ENCODE measurements around the gene ELK4. TPM values are rescaled to one million over a fixed set of nuclear protein-coding genes. Genes with fewer than 3 reads are reported as not detected.

Gene ELK4
- total and polyA plus RNA-seq, 4 donors, result 11.9 to 23.9 (median 16.0) TPM

DNA sequence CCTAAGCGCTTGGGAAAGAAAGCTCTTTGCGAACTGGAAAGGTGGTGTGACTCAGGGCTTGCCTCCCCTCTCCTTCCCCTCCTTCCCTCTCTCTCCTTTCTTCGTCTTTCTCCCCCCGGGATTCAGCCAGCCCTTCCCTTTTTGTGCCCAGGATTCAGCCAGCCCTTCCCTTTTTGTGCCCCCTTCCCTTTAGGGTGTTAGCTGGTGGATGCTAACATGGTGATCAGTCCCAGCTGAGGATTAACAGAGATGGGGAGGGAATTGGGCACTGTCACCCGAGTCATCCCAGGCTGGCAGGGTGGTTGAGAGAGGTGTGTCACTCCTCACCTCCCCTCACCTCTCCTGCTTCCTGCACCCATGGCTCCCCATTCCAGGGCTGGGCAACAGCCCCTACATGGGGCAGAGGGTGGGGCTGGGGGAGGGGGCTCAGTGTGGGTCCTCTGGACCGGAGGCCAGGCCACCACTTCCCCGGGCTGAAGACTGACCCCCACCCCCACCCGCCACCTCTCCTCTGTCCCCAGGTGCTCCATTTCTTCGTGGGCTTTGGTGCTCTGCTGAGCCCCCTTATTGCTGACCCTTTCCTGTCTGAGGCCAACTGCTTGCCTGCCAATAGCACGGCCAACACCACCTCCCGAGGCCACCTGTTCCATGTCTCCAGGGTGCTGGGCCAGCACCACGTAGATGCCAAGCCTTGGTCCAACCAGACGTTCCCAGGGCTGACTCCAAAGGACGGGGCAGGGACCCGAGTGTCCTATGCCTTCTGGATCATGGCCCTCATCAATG, 51.5 kb downstream of the ELK4 start:
- Histone ChIP-seq H3K4me1 (ENCODE audit: control insufficient read depth, insufficient read depth, low read length) (peaks cover 9% of the 10 kb centered on the region), H3K27ac (ENCODE audit: low read depth, low read length) (no peak overlapping the region), H3K27me3 (ENCODE audit: control insufficient read depth, insufficient read depth, low read length) (peaks cover 3% of the 10 kb centered on the region), H3K36me3 (ENCODE audit: control insufficient read depth, insufficient read depth, low read length) (peaks cover 3% of the 10 kb centered on the region), H3K4me3 (ENCODE audit: low read depth, low read length) (no peak overlapping the region), H3K9me3 (ENCODE audit: control insufficient read depth, insufficient read depth, low read length) (no peaks in the 10 kb centered on the region)
- no peak for DNase-seq (ENCODE audit: low read depth in 4 of 6, low spot score in 6 of 6)
- 90% methylated on average over 10 of the region's 15 CpGs for WGBS (ENCODE audit: insufficient coverage)

- peaks cover 3% of the 10 kb centered on the region for H3K27me3 ChIP-seq (ENCODE audit: control insufficient read depth, insufficient read depth, low read length)
These were observed 52.1 kb downstream of the ELK4 start for GRCh38 chr1:205579711-205580110.

DNA sequence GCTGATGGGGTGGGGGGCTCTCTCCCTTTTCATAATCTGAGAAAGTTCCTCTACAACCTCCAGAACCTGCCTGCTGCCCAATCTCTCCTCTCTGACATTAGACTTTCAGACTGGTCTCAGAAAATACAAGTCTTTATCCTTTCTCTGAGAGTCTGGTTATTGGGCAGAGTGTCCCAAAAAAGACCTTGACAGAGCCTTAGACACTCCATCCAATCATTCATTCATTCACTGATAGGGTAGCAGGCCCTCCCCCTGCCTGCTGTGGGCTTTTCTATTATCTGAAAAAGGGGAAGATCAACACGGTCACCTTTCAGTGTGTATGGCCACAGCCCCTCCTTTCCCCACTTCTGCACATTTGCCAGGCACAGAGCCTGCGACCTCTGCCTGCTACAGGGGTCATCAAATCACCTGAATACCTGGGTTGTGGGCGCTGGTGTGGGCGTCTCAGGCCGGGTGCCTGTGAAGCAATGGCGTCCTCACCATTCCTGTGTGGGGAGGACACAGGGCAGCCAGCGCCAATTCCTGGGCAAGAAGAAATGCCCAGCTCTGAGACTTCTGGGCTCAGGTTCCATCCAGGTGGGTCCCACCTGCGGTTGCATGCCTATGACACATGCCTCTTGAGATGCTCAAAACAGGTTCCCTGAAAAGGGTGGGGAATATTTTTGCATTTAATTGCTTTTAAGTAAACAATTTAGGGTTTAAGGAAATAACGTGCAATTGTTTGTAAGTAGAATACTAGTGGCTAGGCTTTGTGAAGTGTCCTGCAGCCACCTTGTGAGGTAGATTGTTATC, 52.8 kb downstream of the ELK4 start:
- 77% methylated on average over 8 of the region's 9 CpGs for WGBS (ENCODE audit: insufficient coverage)
- Histone ChIP-seq H3K4me3 (ENCODE audit: low read depth, low read length) (no peak overlapping the region), H3K27ac (ENCODE audit: low read depth, low read length) (no peak overlapping the region), H3K36me3 (ENCODE audit: control insufficient read depth, insufficient read depth, low read length) (peaks cover 3% of the 10 kb centered on the region), H3K9me3 (ENCODE audit: control insufficient read depth, insufficient read depth, low read length) (no peaks in the 10 kb centered on the region), H3K4me1 (ENCODE audit: control insufficient read depth, insufficient read depth, low read length) (peaks cover 9% of the 10 kb centered on the region), H3K27me3 (ENCODE audit: control insufficient read depth, insufficient read depth, low read length) (peaks cover 3% of the 10 kb centered on the region)
- no peak for DNase-seq (ENCODE audit: low read depth in 4 of 6, low spot score in 6 of 6)

More at GRCh38 chr1:205579711-205580110, 52.1 kb downstream of the ELK4 start:
- no peaks in the 10 kb centered on the region for H3K9me3 ChIP-seq (ENCODE audit: control insufficient read depth, insufficient read depth, low read length)
- peaks cover 9% of the 10 kb centered on the region for H3K4me1 ChIP-seq (ENCODE audit: control insufficient read depth, insufficient read depth, low read length)
- H3K36me3 ChIP-seq (ENCODE audit: control insufficient read depth, insufficient read depth, low read length), result peaks cover 3% of the 10 kb centered on the region
- H3K4me3 ChIP-seq (ENCODE audit: low read depth, low read length), result no peak overlapping the region
- H3K27ac ChIP-seq (ENCODE audit: low read depth, low read length), result no peak overlapping the region
- no peak for DNase-seq (ENCODE audit: low read depth in 4 of 6, low spot score in 6 of 6)
- 77% methylated on average over 9 of the region's 12 CpGs for WGBS (ENCODE audit: insufficient coverage)

DNA sequence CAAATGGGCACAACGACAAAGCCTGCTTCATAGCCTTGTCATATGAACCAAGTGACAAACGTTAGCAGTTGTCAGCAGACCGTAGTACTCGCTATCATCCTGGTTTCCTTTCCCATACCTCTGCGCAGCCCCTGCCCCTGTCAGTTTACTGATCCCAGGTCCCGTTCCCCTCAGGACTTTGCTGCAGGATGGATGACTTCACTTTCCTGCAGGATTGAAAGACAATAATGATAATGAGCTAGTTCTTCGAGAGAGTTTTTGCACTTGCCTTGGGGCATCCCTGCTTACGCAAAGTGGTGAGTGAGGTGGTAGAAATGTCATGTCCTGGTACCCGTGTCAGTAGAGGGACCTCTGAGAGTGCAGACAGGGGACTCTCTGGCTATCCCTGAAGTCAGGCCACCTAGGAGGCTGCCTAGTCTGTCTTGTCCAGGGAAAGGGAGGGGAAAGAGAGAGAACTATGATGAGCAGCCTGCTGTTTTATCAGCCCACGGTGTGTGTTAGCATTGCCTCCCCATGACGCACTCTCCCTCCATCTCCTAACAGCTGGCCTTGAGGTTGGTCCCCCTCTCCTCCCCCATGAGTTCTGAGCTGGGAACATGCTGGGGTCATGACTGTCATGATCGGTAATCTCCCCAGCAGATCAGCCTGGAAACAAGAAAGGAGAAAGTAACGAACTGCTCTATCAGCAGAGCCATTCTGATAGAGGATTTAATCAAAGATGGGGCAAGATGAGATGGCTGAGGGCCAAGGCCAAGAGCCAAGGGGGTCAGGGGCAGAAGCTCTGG, 53.7 kb downstream of the ELK4 start:
- Histone ChIP-seq H3K27ac (ENCODE audit: low read depth, low read length) (no peak overlapping the region), H3K4me3 (ENCODE audit: low read depth, low read length) (no peak overlapping the region), H3K9me3 (ENCODE audit: control insufficient read depth, insufficient read depth, low read length) (no peaks in the 10 kb centered on the region), H3K36me3 (ENCODE audit: control insufficient read depth, insufficient read depth, low read length) (peaks cover 3% of the 10 kb centered on the region), H3K4me1 (ENCODE audit: control insufficient read depth, insufficient read depth, low read length) (peaks cover 9% of the 10 kb centered on the region), H3K27me3 (ENCODE audit: control insufficient read depth, insufficient read depth, low read length) (peaks cover 3% of the 10 kb centered on the region)
- no peak for DNase-seq (ENCODE audit: low read depth in 4 of 6, low spot score in 6 of 6)
- WGBS (ENCODE audit: insufficient coverage), result 55% methylated on average over 10 of the region's 13 CpGs

GRCh38 chr1:205576805-205577761, 54.7 kb downstream of the ELK4 start:
- Histone ChIP-seq H3K27ac (ENCODE audit: low read depth, low read length) (no peak overlapping the region), H3K9me3 (ENCODE audit: control insufficient read depth, insufficient read depth, low read length) (no peaks in the 10 kb centered on the region), H3K27me3 (ENCODE audit: control insufficient read depth, insufficient read depth, low read length) (peaks cover 3% of the 10 kb centered on the region), H3K36me3 (ENCODE audit: control insufficient read depth, insufficient read depth, low read length) (peaks cover 3% of the 10 kb centered on the region), H3K4me3 (ENCODE audit: low read depth, low read length) (no peak overlapping the region), H3K4me1 (ENCODE audit: control insufficient read depth, insufficient read depth, low read length) (peaks cover 6% of the 10 kb centered on the region)
- no peak for DNase-seq (ENCODE audit: low read depth in 4 of 6, low spot score in 6 of 6)
- WGBS (ENCODE audit: insufficient coverage), result 68% methylated on average over 19 of the region's 22 CpGs

GRCh38 chr1:205576011-205576410, 55.8 kb downstream of the ELK4 start:
- DNase-seq (ENCODE audit: low read depth in 4 of 6, low spot score in 6 of 6), result no peak
- no peak overlapping the region for H3K27ac ChIP-seq (ENCODE audit: low read depth, low read length)

DNA sequence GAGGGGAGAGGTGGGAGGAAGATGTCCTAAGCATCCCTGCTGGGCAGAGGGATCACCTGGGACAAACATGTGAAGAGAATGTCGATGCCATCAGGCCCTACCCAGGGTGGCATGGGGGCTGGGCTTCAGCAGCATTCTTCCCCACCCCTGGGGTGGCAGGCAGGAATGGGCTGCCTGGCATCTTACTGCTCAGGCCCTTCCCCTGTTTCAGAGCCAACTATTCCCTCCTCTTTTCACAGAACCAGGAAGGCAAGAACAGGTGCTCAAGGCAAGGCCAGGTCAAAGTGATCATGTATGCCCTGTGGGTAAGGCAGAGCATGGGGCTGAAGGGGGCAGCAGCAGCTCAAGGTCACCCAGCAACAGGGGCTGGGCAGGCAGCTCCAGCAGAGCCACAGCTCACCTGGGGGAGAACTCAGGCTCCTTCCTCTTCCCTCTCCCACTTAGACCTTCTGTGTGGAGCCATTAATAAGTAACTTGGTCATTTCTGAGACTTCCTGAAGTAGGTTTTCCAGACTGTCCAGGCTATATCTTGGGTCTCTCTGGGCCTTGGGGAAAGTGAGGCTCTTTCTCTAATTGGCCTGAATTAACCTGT, 56.4 kb downstream of the ELK4 start:
- Histone ChIP-seq H3K4me1 (ENCODE audit: control insufficient read depth, insufficient read depth, low read length) (no peaks in the 10 kb centered on the region), H3K27ac (ENCODE audit: low read depth, low read length) (no peak overlapping the region), H3K9me3 (ENCODE audit: control insufficient read depth, insufficient read depth, low read length) (no peaks in the 10 kb centered on the region), H3K27me3 (ENCODE audit: control insufficient read depth, insufficient read depth, low read length) (peaks cover 6% of the 10 kb centered on the region), H3K36me3 (ENCODE audit: control insufficient read depth, insufficient read depth, low read length) (peaks cover 3% of the 10 kb centered on the region), H3K4me3 (ENCODE audit: low read depth, low read length) (no peak overlapping the region)
- 71% methylated on average over 1 of the region's 1 CpG for WGBS (ENCODE audit: insufficient coverage)
- DNase-seq (ENCODE audit: low read depth in 4 of 6, low spot score in 6 of 6), result no peak

More at GRCh38 chr1:205576011-205576410, 55.8 kb downstream of the ELK4 start:
- H3K27me3 ChIP-seq (ENCODE audit: control insufficient read depth, insufficient read depth, low read length), result peaks cover 5% of the 10 kb centered on the region
- WGBS (ENCODE audit: insufficient coverage), result 100% methylated on average over 2 of the region's 3 CpGs
- H3K4me3 ChIP-seq (ENCODE audit: low read depth, low read length), result no peak overlapping the region
- H3K36me3 ChIP-seq (ENCODE audit: control insufficient read depth, insufficient read depth, low read length), result peaks cover 3% of the 10 kb centered on the region
- no peaks in the 10 kb centered on the region for H3K4me1 ChIP-seq (ENCODE audit: control insufficient read depth, insufficient read depth, low read length)
- H3K9me3 ChIP-seq (ENCODE audit: control insufficient read depth, insufficient read depth, low read length), result no peaks in the 10 kb centered on the region

- DNase-seq (ENCODE audit: low read depth in 4 of 6, low spot score in 6 of 6), result no peak
- H3K4me1 ChIP-seq (ENCODE audit: control insufficient read depth, insufficient read depth, low read length), result peaks cover 23% of the 10 kb centered on the region
- no peak overlapping the region for H3K27ac ChIP-seq (ENCODE audit: low read depth, low read length)
- peaks cover 29% of the 10 kb centered on the region for H3K27me3 ChIP-seq (ENCODE audit: control insufficient read depth, insufficient read depth, low read length)
- H3K4me3 ChIP-seq (ENCODE audit: low read depth, low read length), result no peak overlapping the region
- no peaks in the 10 kb centered on the region for H3K36me3 ChIP-seq (ENCODE audit: control insufficient read depth, insufficient read depth, low read length)
- WGBS (ENCODE audit: insufficient coverage), result 85% methylated on average over 1 of the region's 1 CpG
- no peaks in the 10 kb centered on the region for H3K9me3 ChIP-seq (ENCODE audit: control insufficient read depth, insufficient read depth, low read length)
These were observed 59.4 kb downstream of the ELK4 start for GRCh38 chr1:205572421-205572820.
